Ramos (cell line): Measurements from ENCODE around the gene LDB1.

Experiments
- in situ Hi-C: fragments of 300-500 bp; cut with MboI; formaldehyde crosslinking; loops from one replicate; pipeline ENCODE4 v1.14.3; 2022; ENCODE audit warnings: low sequenced_read_pairs; ENCODE audit not compliant: unreplicated experiment

Gene LDB1

GRCh38 chr10:102114861-102115618 is 5.1 kb downstream of the LDB1 start:
- in situ Hi-C loops: no loop called here

DNA sequence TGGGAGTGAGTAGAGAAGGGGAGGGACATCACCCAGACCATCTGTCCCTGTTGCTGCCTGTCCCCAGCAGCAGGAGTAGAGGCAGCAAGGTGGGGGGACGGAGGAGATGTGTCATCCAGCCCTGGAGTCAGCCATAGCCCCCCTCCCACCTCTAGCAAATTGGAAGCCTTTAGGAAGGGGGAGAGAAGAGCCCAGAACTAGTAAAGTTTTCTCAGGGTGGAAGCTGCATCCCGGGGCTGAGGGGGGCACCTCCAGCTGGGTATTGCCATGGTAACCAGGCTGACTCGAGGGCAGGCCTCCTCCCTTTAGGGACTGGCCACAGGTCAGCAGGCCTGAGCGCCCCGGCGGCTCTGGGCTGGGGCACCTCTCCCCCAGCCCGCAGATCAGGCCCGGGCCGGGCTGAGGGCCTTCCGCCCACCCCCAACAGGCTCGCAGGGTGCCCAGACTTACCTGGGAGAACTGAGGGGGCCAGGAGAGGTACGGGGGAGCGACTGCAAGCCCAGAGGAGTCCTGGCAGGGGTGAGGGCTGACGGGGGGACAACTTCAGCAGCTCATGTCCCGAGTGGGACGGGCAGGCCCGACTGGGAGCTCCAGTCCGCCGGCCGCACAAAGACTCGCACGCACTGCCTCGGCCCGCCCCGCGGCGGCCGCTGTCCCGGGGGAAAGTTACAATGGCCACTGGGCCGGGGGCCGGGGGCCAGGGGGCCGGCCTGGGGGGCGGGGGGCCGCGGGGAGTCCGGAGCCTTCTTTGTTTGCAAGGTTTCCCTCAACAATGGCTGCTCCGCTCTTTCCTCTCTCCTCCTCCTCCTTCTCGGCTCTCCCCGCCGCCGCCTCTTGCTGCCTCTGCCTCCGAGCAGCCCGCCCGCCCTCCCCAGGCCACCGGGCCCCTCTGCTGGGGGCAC is 6.0 kb downstream of the LDB1 start:
- in situ Hi-C loops: no loop called here

GRCh38 chr10:102113261-102113955 is 6.8 kb downstream of the LDB1 start:
- in situ Hi-C loops: no loop called here

DNA sequence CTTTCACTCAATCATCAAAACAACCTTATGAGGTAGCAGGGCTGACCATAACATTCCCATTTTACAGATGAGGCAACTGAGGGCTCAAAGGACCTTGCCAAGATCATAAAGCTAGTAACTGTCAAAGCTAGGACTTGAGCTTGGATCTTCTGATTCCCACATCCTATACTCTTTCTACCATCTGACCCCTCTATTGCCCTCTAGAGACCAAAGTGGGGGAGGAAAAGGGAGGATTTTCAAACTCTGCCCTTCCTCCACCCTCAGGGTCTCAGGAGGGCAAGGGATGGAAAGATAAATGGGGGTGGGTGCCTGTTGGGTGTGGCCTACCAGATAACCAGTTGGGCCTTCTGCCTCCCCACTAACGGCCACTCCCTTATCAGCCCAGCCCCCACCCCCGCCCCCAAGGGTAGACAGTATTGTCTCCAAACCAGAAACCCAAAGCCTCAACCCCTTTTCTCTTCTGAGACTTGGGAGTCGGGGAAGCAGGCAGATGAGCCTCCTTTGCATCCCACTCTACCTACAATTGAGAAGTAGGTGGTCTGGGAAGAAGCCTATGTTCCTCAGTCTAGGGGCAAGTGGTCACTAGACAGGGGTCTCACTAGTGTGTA is 7.9 kb downstream of the LDB1 start:
- in situ Hi-C loops: no loop called here

DNA sequence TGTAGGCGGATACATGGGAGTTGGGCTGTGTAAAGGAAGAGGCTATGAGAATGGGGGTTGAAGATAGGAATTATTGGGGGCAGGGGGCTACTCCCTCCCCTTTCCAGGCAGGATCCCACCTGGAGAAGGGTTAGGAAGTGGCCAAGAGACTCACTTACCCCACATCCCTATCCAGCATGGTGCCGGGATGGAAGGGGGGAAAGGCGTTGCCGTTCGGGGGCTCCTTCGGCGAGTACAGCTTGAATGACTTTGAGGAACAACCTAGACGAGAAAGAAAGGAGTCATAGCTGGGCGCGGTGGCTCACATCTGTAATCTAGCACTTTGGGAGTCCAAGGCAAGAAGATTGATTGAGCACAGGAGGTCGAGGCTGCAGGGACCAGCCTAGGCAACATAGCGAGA is 8.9 kb downstream of the LDB1 start:
- in situ Hi-C loops: no loop called here

DNA sequence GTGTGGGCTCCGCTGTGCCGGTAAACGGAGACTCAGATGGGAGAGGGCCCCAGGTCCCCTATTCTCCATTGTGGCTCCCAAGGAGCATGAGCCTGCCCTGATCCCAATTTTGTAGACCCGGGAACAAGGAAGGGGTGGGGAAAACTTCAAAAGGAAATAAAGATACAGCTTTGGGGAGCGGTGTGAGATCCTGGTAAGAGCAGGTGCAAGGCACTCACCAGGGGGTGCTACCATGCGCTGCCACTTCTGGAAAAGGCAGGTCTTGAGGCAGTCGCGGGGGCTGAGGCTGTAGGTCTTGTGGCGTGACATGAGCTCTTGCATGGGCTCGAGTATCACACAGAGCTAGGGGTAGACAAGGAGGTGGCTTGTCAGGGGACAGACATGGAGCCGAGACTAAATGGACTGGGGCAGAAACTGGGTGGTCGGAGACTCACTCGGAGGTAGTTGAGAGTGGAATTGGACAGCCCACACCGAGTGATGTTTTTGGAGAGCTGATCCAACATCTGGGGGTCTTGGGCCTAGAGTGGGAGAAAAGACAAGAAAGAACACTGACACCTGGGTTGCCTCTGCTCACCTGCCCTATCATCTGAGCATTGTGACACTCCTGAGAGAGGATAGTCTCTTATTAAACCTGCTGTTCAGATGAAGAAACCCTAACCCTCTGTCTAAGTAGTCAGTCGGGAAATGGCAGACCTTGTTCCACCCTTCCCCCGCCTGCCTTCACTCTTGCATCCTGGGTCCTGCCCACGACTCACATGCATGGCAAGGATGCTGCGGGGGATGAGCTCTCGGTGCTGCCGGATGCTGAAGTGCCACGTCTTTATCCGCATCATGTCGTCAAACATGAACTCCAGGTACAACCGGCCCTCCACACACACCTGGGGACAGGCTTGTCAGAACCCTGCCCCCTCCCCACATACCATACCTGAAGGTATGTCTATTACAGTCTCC is 10.7 kb downstream of the LDB1 start:
- in situ Hi-C loops: no loop called here

GRCh38 chr10:102106998-102107397 is 13.2 kb downstream of the LDB1 start:
- in situ Hi-C loops: no loop called here

DNA sequence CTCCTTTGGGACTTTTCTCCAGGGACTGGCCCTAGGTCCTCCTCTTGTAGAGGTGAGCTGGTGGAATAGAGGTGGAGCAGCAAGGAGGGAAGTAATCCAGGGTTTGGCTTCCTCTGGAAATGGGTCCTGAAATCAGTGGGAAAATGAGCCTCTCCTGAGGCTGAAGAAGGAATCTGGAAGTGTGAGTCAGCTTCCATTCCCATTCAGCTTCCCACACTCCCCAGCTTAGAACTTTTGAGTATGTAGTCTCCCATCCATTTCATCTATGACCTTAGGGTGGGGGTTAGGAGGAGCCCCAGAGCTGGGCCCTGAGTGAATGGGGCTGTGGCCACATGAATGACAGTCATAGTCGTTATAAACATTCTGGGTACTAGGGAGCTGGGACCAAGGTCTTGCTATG is 17.7 kb downstream of the LDB1 start:
- in situ Hi-C loops: no loop called here

- in situ Hi-C loops: no loop called here
Measured at GRCh38 chr10:102101152-102101551, 19.0 kb downstream of the LDB1 start.

DNA sequence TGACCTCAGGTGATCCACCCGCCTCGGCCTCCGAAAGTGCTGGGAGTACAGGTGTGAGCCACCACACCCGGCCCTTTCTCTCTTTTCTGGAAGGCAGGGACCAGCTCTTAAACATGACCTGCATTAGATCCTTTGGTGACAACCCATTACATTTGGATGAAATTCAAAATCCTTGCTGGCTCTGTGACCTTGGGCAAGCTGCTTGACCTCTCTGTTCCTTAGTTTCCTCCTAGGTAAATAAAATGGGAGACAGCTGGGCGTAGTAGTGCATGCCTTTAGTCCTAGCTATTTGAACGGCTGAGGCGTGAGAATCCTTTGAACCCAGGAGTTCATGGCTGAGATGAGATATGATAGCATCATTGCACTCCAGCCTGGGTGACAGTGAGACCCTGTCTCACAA is 23.7 kb downstream of the LDB1 start:
- in situ Hi-C loops: no loop called here

DNA sequence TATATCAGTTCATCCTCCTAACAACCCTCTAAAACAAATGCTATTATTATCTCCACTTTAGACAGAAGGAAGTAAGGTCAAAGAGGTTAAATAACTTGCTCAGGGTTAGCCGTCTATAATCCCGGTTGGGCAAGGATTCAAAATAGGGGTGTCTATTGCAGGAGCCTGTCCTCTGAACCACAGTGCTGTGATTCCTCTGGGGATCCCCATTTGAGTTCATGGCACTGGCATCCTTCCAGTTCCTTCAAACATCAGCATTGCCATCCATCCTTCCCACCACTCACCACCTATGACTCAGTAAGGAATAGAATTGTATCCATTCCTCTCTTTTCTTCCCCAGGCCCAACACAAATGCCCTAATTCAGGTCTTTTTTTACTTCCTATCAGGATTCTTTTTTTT is 29.4 kb downstream of the LDB1 start:
- in situ Hi-C loops: no loop called here

DNA sequence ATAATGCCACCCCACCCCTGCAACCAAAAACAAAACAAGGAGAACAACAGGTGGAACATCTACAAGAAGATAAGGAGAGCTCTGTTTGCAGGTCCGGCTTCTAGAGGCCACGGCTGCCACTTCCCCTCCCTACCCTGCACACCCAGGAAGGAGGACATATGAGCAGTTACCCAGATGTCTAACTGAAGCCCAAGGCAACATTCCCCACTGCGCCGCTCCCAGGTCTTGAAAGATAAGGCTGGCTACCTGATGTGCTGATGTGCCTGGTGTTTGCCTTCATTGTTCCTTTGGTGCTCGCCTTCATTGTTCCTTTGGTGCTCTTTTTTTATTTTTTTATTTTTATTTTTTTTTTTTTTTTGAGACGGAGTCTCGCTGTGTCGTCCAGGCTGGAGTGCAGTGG is 34.0 kb downstream of the LDB1 start:
- in situ Hi-C loops: no loop called here

- in situ Hi-C loops: no loop called here
Measured at GRCh38 chr10:102085336-102085735, 34.8 kb downstream of the LDB1 start.

- in situ Hi-C loops: no loop called here
Measured at GRCh38 chr10:102083541-102083940, 36.6 kb downstream of the LDB1 start.

GRCh38 chr10:102072673-102073527 is 47.3 kb downstream of the LDB1 start:
- in situ Hi-C loops: no loop called here

GRCh38 chr10:102069071-102069470 is 51.1 kb downstream of the LDB1 start:
- in situ Hi-C loops: no loop called here

- in situ Hi-C loops: no loop called here
Measured at GRCh38 chr10:102068216-102068615, 52.0 kb downstream of the LDB1 start.

DNA sequence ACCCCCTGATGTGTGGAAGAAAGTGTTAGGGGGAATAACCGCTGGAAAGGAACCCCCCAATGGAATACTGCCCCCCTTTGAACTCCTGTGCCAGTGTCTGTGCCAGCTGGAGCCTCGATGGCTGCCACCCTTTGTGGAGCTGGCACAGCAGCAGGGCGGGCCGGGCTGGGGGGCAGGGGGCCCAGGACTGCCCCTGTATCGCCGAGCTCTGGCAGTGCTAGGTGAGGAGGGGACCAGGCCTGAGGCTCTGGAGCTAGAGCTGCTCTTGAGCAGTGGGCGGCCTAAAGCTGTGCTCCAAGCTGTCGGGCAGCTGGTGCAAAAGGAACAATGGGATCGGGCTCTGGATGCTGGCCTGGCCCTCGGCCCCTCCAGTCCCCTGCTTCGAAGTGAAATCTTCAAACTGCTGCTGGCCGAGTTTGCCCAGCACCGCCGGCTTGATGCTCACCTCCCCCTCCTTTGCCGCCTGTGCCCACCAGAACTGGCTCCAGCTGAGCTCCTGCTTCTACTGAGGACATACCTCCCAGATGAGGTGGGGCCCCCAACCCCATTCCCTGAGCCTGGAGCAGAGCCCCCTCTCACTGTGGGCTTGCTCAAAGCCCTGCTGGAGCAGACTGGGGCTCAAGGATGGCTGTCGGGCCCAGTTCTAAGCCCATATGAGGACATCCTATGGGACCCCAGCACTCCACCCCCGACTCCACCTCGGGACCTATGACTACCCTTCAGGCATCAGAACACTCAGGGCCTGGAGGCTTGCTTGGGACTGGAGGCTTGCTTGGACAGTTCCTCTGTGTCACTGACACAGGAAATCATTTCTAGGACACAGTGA is 52.9 kb downstream of the LDB1 start:
- in situ Hi-C loops: no loop called here
